Loucy (cell line): ENCODE data around the gene KIF4A.

ENCODE experiments used
- H2AFZ ChIP-seq: fragments of 200-600 bp; sonication (generic); 2 replicates; pipeline ENCODE4 v1.6.0; 2016; ENCODE audit warnings: antibody characterized with exemption, mild to moderate bottlenecking, low read length, moderate library complexity
- H3F3A ChIP-seq: fragments of 200-600 bp; 2 replicates; pipeline ENCODE4 v1.6.0; 2016; ENCODE audit warnings: antibody characterized with exemption, low read depth, mild to moderate bottlenecking
- H3K27me3 ChIP-seq: fragments of 200-600 bp; sonication (generic); 2 replicates; pipeline ENCODE4 v1.6.1; 2014; ENCODE audit warnings: low read length, mild to moderate bottlenecking; ENCODE audit not compliant: insufficient read depth, poor library complexity, severe bottlenecking
- H3K36me3 ChIP-seq: fragments of 200-600 bp; sonication (generic); 2 replicates; pipeline ENCODE4 v1.6.1; 2016; ENCODE audit warnings: low read length; ENCODE audit not compliant: insufficient read depth
- H3K4me1 ChIP-seq: fragments of 200-600 bp; sonication (generic); 2 replicates; pipeline ENCODE4 v1.5.1; 2014; ENCODE audit warnings: low read length, mild to moderate bottlenecking; ENCODE audit not compliant: insufficient read depth, poor library complexity, severe bottlenecking
- H3K4me2 ChIP-seq: fragments of 200-600 bp; sonication (generic); 2 replicates; pipeline ENCODE4 v1.6.0; 2014; ENCODE audit warnings: antibody characterized with exemption, low read length, low read depth, mild to moderate bottlenecking; ENCODE audit not compliant: poor library complexity, severe bottlenecking
- H3K4me3 ChIP-seq: fragments of 200-600 bp; sonication (generic); 2 replicates; pipeline ENCODE4 v1.5.1; 2014; ENCODE audit warnings: low read length, mild to moderate bottlenecking, mixed read lengths; ENCODE audit not compliant: poor library complexity, severe bottlenecking
- H3K79me2 ChIP-seq: fragments of 200-600 bp; sonication (generic); 2 replicates; pipeline ENCODE4 v1.6.1; 2014; ENCODE audit warnings: low read length; ENCODE audit not compliant: insufficient read depth
- H3K9ac ChIP-seq: fragments of 200-600 bp; sonication (generic); 2 replicates; pipeline ENCODE4 v1.6.0; 2014; ENCODE audit warnings: mild to moderate bottlenecking, low read depth, low read length, moderate library complexity; ENCODE audit not compliant: poor library complexity, severe bottlenecking
- H3K9me2 ChIP-seq: fragments of 200-600 bp; sonication (generic); replicated peaks from 2 replicates; pipeline ENCODE4 v1.6.1; 2016; ENCODE audit warnings: low read depth, low read length, mixed read lengths
- H3K9me3 ChIP-seq: fragments of 200-600 bp; sonication (generic); 2 replicates; pipeline ENCODE4 v1.6.1; 2014; ENCODE audit warnings: mild to moderate bottlenecking, antibody characterized with exemption, low read length, low read depth; ENCODE audit not compliant: insufficient read depth
- H4K20me1 ChIP-seq: fragments of 200-600 bp; sonication (generic); 2 replicates; pipeline ENCODE4 v1.6.0; 2014; ENCODE audit warnings: antibody characterized with exemption, low read length, mild to moderate bottlenecking; ENCODE audit not compliant: insufficient read depth, poor library complexity, severe bottlenecking
- EZH2phosphoT487 ChIP-seq: fragments of 200-600 bp; IDR thresholded peaks from 2 replicates; pipeline ENCODE4 v1.6.1; 2018; ENCODE audit warnings: antibody characterized with exemption, mild to moderate bottlenecking, moderate library complexity, borderline replicate concordance
- TF ChIP-seq, protein P1 (sequence below): fragments of 200-600 bp; sonication (generic); conservative IDR thresholded peaks from 2 replicates; pipeline ENCODE4 v1.5.1; 2014; ENCODE audit warnings: mild to moderate bottlenecking, antibody characterized with exemption, low read length

Gene KIF4A

DNA sequence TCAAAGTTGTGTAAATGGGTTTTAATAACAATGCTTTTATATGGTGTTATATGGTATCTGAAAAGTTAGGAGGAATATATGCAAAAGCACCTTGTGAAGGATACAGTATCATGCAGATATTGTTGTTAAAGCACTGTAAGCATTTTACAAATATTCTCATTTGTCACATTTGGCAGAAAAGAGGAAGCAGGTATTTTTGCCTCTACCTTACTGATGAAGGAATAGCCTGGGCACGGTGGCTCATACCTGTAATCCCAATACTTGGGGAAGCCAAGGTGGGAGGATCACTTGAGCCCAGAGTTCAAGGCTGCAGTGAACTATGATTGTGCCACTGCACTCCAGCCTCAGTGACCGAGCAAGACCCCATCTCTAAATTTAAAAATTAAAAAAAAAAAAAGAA, 121.0 kb downstream of the KIF4A start:
- H3K9me3 ChIP-seq: no peaks in the 10 kb centered on the region

DNA sequence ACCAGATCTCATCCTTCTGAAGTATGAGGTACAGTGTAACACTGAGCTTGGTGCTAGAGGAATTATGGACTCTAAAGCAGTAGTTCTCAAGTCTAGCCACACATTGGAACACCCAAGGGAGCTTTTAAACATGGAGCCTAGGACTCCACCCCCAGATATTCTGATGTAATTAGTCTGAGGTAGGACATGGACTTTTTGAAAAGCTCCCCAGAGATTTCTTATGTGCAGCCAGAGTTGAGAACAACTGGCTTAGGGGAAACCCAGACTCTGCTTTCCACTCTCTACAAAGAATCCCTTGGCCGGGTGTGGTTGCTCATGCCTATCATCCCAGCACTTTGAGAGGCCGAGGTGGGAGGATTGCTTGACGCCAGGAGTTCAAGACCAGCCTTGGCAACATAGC, 121.6 kb downstream of the KIF4A start:
- no peak overlapping the region for H3K4me2 ChIP-seq
- H4K20me1 ChIP-seq: no peaks in the 10 kb centered on the region
- H2AFZ ChIP-seq: no peak overlapping the region
- H3K27me3 ChIP-seq: no peaks in the 10 kb centered on the region
- no peaks in the 10 kb centered on the region for H3F3A ChIP-seq
- H3K9me3 ChIP-seq: no peaks in the 10 kb centered on the region
- no peaks in the 10 kb centered on the region for H3K4me1 ChIP-seq
- no peak overlapping the region for H3K9ac ChIP-seq
- H3K79me2 ChIP-seq: no peaks in the 10 kb centered on the region
- no peaks in the 10 kb centered on the region for H3K9me2 ChIP-seq
- peaks cover 43% of the 10 kb centered on the region; the same call in 1 of the 2 replicates for H3K36me3 ChIP-seq
- no peak overlapping the region for H3K4me3 ChIP-seq
- TF ChIP-seq, protein P1, sequence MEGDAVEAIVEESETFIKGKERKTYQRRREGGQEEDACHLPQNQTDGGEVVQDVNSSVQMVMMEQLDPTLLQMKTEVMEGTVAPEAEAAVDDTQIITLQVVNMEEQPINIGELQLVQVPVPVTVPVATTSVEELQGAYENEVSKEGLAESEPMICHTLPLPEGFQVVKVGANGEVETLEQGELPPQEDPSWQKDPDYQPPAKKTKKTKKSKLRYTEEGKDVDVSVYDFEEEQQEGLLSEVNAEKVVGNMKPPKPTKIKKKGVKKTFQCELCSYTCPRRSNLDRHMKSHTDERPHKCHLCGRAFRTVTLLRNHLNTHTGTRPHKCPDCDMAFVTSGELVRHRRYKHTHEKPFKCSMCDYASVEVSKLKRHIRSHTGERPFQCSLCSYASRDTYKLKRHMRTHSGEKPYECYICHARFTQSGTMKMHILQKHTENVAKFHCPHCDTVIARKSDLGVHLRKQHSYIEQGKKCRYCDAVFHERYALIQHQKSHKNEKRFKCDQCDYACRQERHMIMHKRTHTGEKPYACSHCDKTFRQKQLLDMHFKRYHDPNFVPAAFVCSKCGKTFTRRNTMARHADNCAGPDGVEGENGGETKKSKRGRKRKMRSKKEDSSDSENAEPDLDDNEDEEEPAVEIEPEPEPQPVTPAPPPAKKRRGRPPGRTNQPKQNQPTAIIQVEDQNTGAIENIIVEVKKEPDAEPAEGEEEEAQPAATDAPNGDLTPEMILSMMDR: no peak
- TF ChIP-seq EZH2phosphoT487: no peak

More for the DNA sequence above, 121.0 kb downstream of the KIF4A start:
- no peaks in the 10 kb centered on the region for H3K27me3 ChIP-seq
- no peaks in the 10 kb centered on the region for H3K79me2 ChIP-seq
- H2AFZ ChIP-seq: no peak overlapping the region
- H3K9ac ChIP-seq: no peak overlapping the region
- no peaks in the 10 kb centered on the region for H3K9me2 ChIP-seq
- peaks cover 49% of the 10 kb centered on the region; the same call in 1 of the 2 replicates for H3K36me3 ChIP-seq
- H3F3A ChIP-seq: no peaks in the 10 kb centered on the region
- H3K4me1 ChIP-seq: no peaks in the 10 kb centered on the region
- TF ChIP-seq EZH2phosphoT487: no peak
- TF ChIP-seq, protein P1: no peak
- H4K20me1 ChIP-seq: no peaks in the 10 kb centered on the region
- no peak overlapping the region for H3K4me3 ChIP-seq
- H3K4me2 ChIP-seq: no peak overlapping the region

DNA sequence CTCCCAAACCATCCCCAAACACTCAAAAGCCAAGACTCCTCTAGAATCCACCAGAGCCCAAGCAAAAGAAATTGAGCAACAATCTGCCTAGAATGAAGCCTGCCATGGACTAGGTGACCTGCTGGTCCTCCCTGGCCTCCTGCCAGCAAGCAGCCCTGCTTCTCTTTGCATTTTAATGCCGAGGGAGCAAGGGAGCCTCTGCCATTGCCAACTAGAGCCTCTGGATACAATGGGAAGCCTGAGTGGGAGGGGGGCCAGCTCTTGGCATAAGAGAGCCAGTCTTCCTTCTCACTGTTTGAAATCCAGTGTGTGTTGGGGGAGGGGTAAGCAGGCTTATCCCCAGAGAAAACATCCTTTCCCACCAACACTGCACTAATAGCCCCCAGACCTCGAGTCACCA, 131.7 kb downstream of the KIF4A start:
- no peaks in the 10 kb centered on the region for H3K79me2 ChIP-seq
- no peak overlapping the region for H2AFZ ChIP-seq
- no peaks in the 10 kb centered on the region for H3F3A ChIP-seq
- no peak overlapping the region for H3K4me3 ChIP-seq
- no peaks in the 10 kb centered on the region for H3K27me3 ChIP-seq
- H3K36me3 ChIP-seq: peaks cover 36% of the 10 kb centered on the region; the same call in 1 of the 2 replicates
- no peak overlapping the region for H3K4me2 ChIP-seq
- H4K20me1 ChIP-seq: no peaks in the 10 kb centered on the region
- H3K4me1 ChIP-seq: no peaks in the 10 kb centered on the region
- no peaks in the 10 kb centered on the region for H3K9me3 ChIP-seq
- no peaks in the 10 kb centered on the region for H3K9me2 ChIP-seq
- H3K9ac ChIP-seq: no peak overlapping the region
- TF ChIP-seq, protein P1: no peak
- TF ChIP-seq EZH2phosphoT487: no peak
